ENCODE measurements around the gene C1orf87.

Gene C1orf87

DNA sequence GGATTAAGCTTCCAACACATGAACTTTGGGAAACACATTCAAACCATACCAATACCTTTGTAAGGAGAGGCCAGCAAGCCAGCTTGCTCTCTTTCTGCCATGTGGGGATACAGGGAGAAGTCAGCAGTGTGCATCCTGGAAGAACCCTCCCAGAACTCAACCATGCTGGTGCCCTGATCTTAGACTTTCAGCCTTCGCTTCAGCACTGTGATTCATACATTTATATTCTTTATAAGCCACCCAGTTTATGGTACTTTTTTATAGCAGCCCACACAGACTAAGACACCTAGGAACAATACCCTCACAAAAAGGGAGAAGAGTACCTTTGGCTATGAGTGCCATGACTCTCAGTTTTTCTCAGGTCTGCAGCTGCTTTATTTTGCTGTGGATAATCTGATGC lies 35.9 kb downstream of the C1orf87 start:
- Histone ChIP-seq H3K9ac (ENCODE audit: low read depth in 1 of 2, low read length in 2 of 2) (no peak overlapping the region), H3K4me3 (ENCODE audit: low read length in 2 of 2) (no peak overlapping the region), H3K36me3 (ENCODE audit: control insufficient read depth in 2 of 2, insufficient read depth in 2 of 2, low read length in 2 of 2) (no peaks in the 10 kb centered on the region), H3K9me3 (ENCODE audit: control insufficient read depth in 2 of 2, low read length in 2 of 2) (no peaks in the 10 kb centered on the region), H3K27me3 (ENCODE audit: control insufficient read depth in 2 of 2, insufficient read depth in 2 of 2, low read length in 2 of 2) (no peaks in the 10 kb centered on the region), H3K4me1 (ENCODE audit: control insufficient read depth in 2 of 2, insufficient read depth in 2 of 2, low read length in 2 of 2) (peaks cover 6 to 10% of the 10 kb centered on the region in 2 donors), H3K27ac (ENCODE audit: low read depth in 2 of 2, low read length in 2 of 2) (no peak overlapping the region)

DNA sequence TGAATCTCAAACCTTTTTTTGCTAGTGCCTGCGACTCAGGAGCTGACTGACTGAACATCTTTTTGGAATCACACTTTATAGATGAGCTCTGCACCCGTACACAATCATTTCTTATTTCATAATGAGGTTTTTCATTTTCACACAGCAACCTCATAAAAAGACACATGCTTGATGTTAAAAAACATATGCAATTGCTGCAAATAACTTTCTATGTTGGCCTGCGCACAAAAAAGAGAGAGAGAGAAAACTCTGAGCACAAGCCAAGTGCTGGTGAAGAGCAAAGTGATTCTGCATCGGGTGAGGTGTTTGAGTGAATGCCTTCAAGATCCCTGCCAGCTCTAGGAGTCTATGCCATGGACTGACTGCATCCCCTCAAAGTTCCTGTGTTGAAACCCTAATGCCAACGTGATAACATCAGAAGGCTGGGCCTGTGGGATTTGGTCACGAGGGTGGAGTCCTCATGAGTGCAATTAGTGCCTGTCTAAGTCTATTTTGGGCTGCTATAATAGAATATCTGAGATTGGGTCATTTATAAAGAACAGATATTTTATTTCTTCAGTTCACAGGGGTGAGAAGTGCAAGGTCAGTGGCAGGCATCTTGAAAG lies 36.6 kb downstream of the C1orf87 start:
- H3K27ac ChIP-seq (ENCODE audit: low read depth in 2 of 2, low read length in 2 of 2): no peak overlapping the region
- H3K36me3 ChIP-seq (ENCODE audit: control insufficient read depth in 2 of 2, insufficient read depth in 2 of 2, low read length in 2 of 2): no peaks in the 10 kb centered on the region
- H3K4me1 ChIP-seq (ENCODE audit: control insufficient read depth in 2 of 2, insufficient read depth in 2 of 2, low read length in 2 of 2): peaks cover 6 to 10% of the 10 kb centered on the region in 2 donors
- no peak overlapping the region for H3K9ac ChIP-seq (ENCODE audit: low read depth in 1 of 2, low read length in 2 of 2)
- no peak overlapping the region for H3K4me3 ChIP-seq (ENCODE audit: low read length in 2 of 2)
- no peaks in the 10 kb centered on the region for H3K27me3 ChIP-seq (ENCODE audit: control insufficient read depth in 2 of 2, insufficient read depth in 2 of 2, low read length in 2 of 2)
- H3K9me3 ChIP-seq (ENCODE audit: control insufficient read depth in 2 of 2, low read length in 2 of 2): no peaks in the 10 kb centered on the region

- H3K9ac ChIP-seq (ENCODE audit: low read depth in 1 of 2, low read length in 2 of 2): no peak overlapping the region
- H3K9me3 ChIP-seq (ENCODE audit: control insufficient read depth in 2 of 2, low read length in 2 of 2): no peaks in the 10 kb centered on the region
- H3K4me3 ChIP-seq (ENCODE audit: low read length in 2 of 2): no peak overlapping the region
- peaks cover 6 to 10% of the 10 kb centered on the region in 2 donors for H3K4me1 ChIP-seq (ENCODE audit: control insufficient read depth in 2 of 2, insufficient read depth in 2 of 2, low read length in 2 of 2)
- H3K36me3 ChIP-seq (ENCODE audit: control insufficient read depth in 2 of 2, insufficient read depth in 2 of 2, low read length in 2 of 2): no peaks in the 10 kb centered on the region
- no peak overlapping the region for H3K27ac ChIP-seq (ENCODE audit: low read depth in 2 of 2, low read length in 2 of 2)
- no peaks in the 10 kb centered on the region for H3K27me3 ChIP-seq (ENCODE audit: control insufficient read depth in 2 of 2, insufficient read depth in 2 of 2, low read length in 2 of 2)
These were observed 37.6 kb downstream of the C1orf87 start for GRCh38 chr1:60035921-60036320.

DNA sequence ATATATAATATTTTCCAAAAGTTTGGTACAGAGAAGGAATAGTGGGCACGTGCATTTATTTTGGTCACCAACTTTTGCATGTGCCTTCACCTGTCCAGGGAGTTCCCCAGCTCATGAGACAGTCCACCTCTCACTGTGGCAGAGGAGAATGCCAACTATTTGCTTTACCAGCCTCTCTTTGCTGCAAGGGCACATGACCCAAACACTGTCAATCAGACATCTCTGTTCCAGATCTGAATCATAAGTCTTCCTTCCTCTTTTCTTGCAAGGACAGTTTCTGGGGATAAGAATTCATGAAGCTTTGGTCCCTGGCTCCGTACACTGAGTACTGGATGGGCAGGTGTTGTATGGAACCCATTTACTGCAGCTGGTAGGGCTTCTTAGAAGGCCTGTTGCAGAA lies 38.6 kb downstream of the C1orf87 start:
- Histone ChIP-seq H3K9ac (ENCODE audit: low read depth in 1 of 2, low read length in 2 of 2) (no peak overlapping the region), H3K36me3 (ENCODE audit: control insufficient read depth in 2 of 2, insufficient read depth in 2 of 2, low read length in 2 of 2) (no peaks in the 10 kb centered on the region), H3K4me1 (ENCODE audit: control insufficient read depth in 2 of 2, insufficient read depth in 2 of 2, low read length in 2 of 2) (peaks cover 6 to 10% of the 10 kb centered on the region in 2 donors), H3K27me3 (ENCODE audit: control insufficient read depth in 2 of 2, insufficient read depth in 2 of 2, low read length in 2 of 2) (no peaks in the 10 kb centered on the region), H3K4me3 (ENCODE audit: low read length in 2 of 2) (no peak overlapping the region), H3K9me3 (ENCODE audit: control insufficient read depth in 2 of 2, low read length in 2 of 2) (no peaks in the 10 kb centered on the region), H3K27ac (ENCODE audit: low read depth in 2 of 2, low read length in 2 of 2) (no peak overlapping the region)

DNA sequence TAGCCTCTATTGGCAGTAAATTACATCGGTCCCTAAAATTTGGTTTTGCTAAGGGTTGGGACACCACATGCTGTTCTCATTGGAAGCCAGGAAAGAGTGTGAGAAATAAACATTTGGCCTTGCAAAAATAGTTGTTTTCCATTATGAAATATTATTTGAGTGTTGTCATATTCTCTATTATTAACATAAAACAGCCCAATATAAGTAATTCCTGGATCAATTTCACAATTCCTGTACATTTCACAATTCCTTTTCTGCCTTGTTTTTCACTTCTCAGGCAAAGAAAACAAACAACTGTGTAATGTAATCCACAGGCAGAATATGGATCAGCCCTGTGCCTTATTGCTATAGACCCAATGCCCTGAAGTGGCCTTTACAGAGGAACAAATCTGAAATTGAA lies 40.5 kb downstream of the C1orf87 start:
- no peak overlapping the region for H3K9ac ChIP-seq (ENCODE audit: low read depth in 1 of 2, low read length in 2 of 2)
- no peak overlapping the region for H3K27ac ChIP-seq (ENCODE audit: low read depth in 2 of 2, low read length in 2 of 2)
- H3K36me3 ChIP-seq (ENCODE audit: control insufficient read depth in 2 of 2, insufficient read depth in 2 of 2, low read length in 2 of 2): no peaks in the 10 kb centered on the region
- peaks cover 6 to 10% of the 10 kb centered on the region in 2 donors for H3K4me1 ChIP-seq (ENCODE audit: control insufficient read depth in 2 of 2, insufficient read depth in 2 of 2, low read length in 2 of 2)
- H3K27me3 ChIP-seq (ENCODE audit: control insufficient read depth in 2 of 2, insufficient read depth in 2 of 2, low read length in 2 of 2): no peaks in the 10 kb centered on the region
- H3K4me3 ChIP-seq (ENCODE audit: low read length in 2 of 2): no peak overlapping the region
- H3K9me3 ChIP-seq (ENCODE audit: control insufficient read depth in 2 of 2, low read length in 2 of 2): no peaks in the 10 kb centered on the region

- Histone ChIP-seq H3K4me3 (ENCODE audit: low read length in 2 of 2) (no peak overlapping the region), H3K4me1 (ENCODE audit: control insufficient read depth in 2 of 2, insufficient read depth in 2 of 2, low read length in 2 of 2) (peaks cover 6 to 10% of the 10 kb centered on the region in 2 donors), H3K27ac (ENCODE audit: low read depth in 2 of 2, low read length in 2 of 2) (no peak overlapping the region), H3K9me3 (ENCODE audit: control insufficient read depth in 2 of 2, low read length in 2 of 2) (no peaks in the 10 kb centered on the region), H3K27me3 (ENCODE audit: control insufficient read depth in 2 of 2, insufficient read depth in 2 of 2, low read length in 2 of 2) (no peaks in the 10 kb centered on the region), H3K9ac (ENCODE audit: low read depth in 1 of 2, low read length in 2 of 2) (no peak overlapping the region), H3K36me3 (ENCODE audit: control insufficient read depth in 2 of 2, insufficient read depth in 2 of 2, low read length in 2 of 2) (no peaks in the 10 kb centered on the region)
These were observed 42.4 kb downstream of the C1orf87 start for GRCh38 chr1:60031146-60031545.

- H3K27me3 ChIP-seq (ENCODE audit: control insufficient read depth in 2 of 2, insufficient read depth in 2 of 2, low read length in 2 of 2): no peaks in the 10 kb centered on the region
- H3K27ac ChIP-seq (ENCODE audit: low read depth in 2 of 2, low read length in 2 of 2): no peak overlapping the region
- no peaks in the 10 kb centered on the region for H3K36me3 ChIP-seq (ENCODE audit: control insufficient read depth in 2 of 2, insufficient read depth in 2 of 2, low read length in 2 of 2)
- no peaks in the 10 kb centered on the region for H3K4me1 ChIP-seq (ENCODE audit: control insufficient read depth in 2 of 2, insufficient read depth in 2 of 2, low read length in 2 of 2)
- no peak overlapping the region for H3K9ac ChIP-seq (ENCODE audit: low read depth in 1 of 2, low read length in 2 of 2)
- no peak overlapping the region for H3K4me3 ChIP-seq (ENCODE audit: low read length in 2 of 2)
- no peaks in the 10 kb centered on the region for H3K9me3 ChIP-seq (ENCODE audit: control insufficient read depth in 2 of 2, low read length in 2 of 2)
These were observed 48.0 kb downstream of the C1orf87 start for GRCh38 chr1:60025552-60025951.

GRCh38 chr1:60017508-60018205 lies 55.9 kb downstream of the C1orf87 start:
- Histone ChIP-seq H3K9ac (ENCODE audit: low read depth in 1 of 2, low read length in 2 of 2) (no peak overlapping the region), H3K36me3 (ENCODE audit: control insufficient read depth in 2 of 2, insufficient read depth in 2 of 2, low read length in 2 of 2) (no peaks in the 10 kb centered on the region)

DNA sequence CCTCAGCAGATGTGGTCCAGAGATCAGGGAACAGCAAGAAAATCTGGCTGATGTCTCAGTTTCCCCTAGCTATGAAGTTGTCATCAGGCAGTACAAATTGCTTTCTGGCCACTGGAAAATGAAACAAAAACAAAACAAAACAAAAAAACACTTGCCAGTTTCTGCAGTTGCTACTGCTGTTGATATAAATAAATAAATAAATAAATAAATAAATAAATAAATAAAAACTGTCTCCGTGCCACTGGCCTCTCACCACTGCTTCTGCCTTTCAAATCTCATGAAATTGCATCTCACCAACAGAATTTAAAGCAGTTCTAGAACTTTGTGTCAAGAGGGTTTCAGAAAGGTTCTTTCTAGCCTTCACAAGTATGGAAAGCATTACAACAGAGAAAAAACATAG lies 62.9 kb downstream of the C1orf87 start:
- H3K4me3 ChIP-seq (ENCODE audit: low read length in 2 of 2): no peak overlapping the region
- H3K27me3 ChIP-seq (ENCODE audit: control insufficient read depth in 2 of 2, insufficient read depth in 2 of 2, low read length in 2 of 2): no peaks in the 10 kb centered on the region

More at GRCh38 chr1:60017508-60018205, 55.9 kb downstream of the C1orf87 start:
- Histone ChIP-seq H3K27me3 (ENCODE audit: control insufficient read depth in 2 of 2, insufficient read depth in 2 of 2, low read length in 2 of 2) (no peaks in the 10 kb centered on the region), H3K4me3 (ENCODE audit: low read length in 2 of 2) (no peak overlapping the region), H3K4me1 (ENCODE audit: control insufficient read depth in 2 of 2, insufficient read depth in 2 of 2, low read length in 2 of 2) (no peaks in the 10 kb centered on the region), H3K27ac (ENCODE audit: low read depth in 2 of 2, low read length in 2 of 2) (no peak overlapping the region), H3K9me3 (ENCODE audit: control insufficient read depth in 2 of 2, low read length in 2 of 2) (no peaks in the 10 kb centered on the region)

GRCh38 chr1:60008500-60008899 lies 65.1 kb downstream of the C1orf87 start:
- Histone ChIP-seq H3K4me1 (ENCODE audit: control insufficient read depth in 2 of 2, insufficient read depth in 2 of 2, low read length in 2 of 2) (no peaks in the 10 kb centered on the region), H3K9me3 (ENCODE audit: control insufficient read depth in 2 of 2, low read length in 2 of 2) (no peaks in the 10 kb centered on the region), H3K4me3 (ENCODE audit: low read length in 2 of 2) (no peak overlapping the region), H3K36me3 (ENCODE audit: control insufficient read depth in 2 of 2, insufficient read depth in 2 of 2, low read length in 2 of 2) (no peaks in the 10 kb centered on the region), H3K27ac (ENCODE audit: low read depth in 2 of 2, low read length in 2 of 2) (no peak overlapping the region), H3K9ac (ENCODE audit: low read depth in 1 of 2, low read length in 2 of 2) (no peak overlapping the region), H3K27me3 (ENCODE audit: control insufficient read depth in 2 of 2, insufficient read depth in 2 of 2, low read length in 2 of 2) (no peaks in the 10 kb centered on the region)

More for the DNA sequence above, 62.9 kb downstream of the C1orf87 start:
- Histone ChIP-seq H3K9ac (ENCODE audit: low read depth in 1 of 2, low read length in 2 of 2) (no peak overlapping the region), H3K36me3 (ENCODE audit: control insufficient read depth in 2 of 2, insufficient read depth in 2 of 2, low read length in 2 of 2) (no peaks in the 10 kb centered on the region), H3K9me3 (ENCODE audit: control insufficient read depth in 2 of 2, low read length in 2 of 2) (no peaks in the 10 kb centered on the region), H3K27ac (ENCODE audit: low read depth in 2 of 2, low read length in 2 of 2) (no peak overlapping the region), H3K4me1 (ENCODE audit: control insufficient read depth in 2 of 2, insufficient read depth in 2 of 2, low read length in 2 of 2) (no peaks in the 10 kb centered on the region)
